PFSK-1 (cell line): ENCODE results near the gene COL8A1.

Experiments
- FOXP2 ChIP-seq: optimal IDR thresholded peaks from 2 replicates; pipeline ENCODE3; 2011; ENCODE audit warnings: borderline replicate concordance, control low read depth, inconsistent platforms; ENCODE audit not compliant: insufficient read depth; ENCODE audit errors: extremely low read length, extremely low read depth
- POLR2AphosphoS5 ChIP-seq: IDR thresholded peaks from 2 replicates; pipeline ENCODE4 v1.6.1; 2012; ENCODE audit warnings: low read depth, mild to moderate bottlenecking, control low read depth, low read length, moderate library complexity
- REST ChIP-seq, 2 experiments: IDR thresholded peaks; 2 replicates each; pipeline versions ENCODE4 v1.6.1 to v1.8.0; 2011 to 2012; ENCODE audit warnings: low read depth in 2 of 2, low read length in 2 of 2, control low read depth in 1 of 2, inconsistent platforms in 1 of 2, mild to moderate bottlenecking in 1 of 2, moderate library complexity in 1 of 2; ENCODE audit not compliant: insufficient read depth in 1 of 2
- SIN3A ChIP-seq: IDR thresholded peaks from 2 replicates; pipeline ENCODE4 v1.6.1; 2012; ENCODE audit warnings: mild to moderate bottlenecking, low read length, moderate library complexity, borderline replicate concordance; ENCODE audit not compliant: insufficient read depth
- TAF1 ChIP-seq: IDR thresholded peaks from 2 replicates; pipeline ENCODE4 v1.6.1; 2012; ENCODE audit warnings: low read length, control low read depth, borderline replicate concordance; ENCODE audit not compliant: insufficient read depth

COL8A1 gene

GRCh38 chr3:99659951-99660350 lies 21.6 kb downstream of the COL8A1 start:
- TF ChIP-seq POLR2AphosphoS5 (no peak), SIN3A (no peak), FOXP2 (no peak), REST (IDR thresholded peaks at IDR 0.05; ENCODE audit: insufficient read depth in 1 of 2, low read depth in 2 of 2, low read length in 2 of 2) (no peak), TAF1 (no peak)

- TF ChIP-seq REST (IDR thresholded peaks at IDR 0.05; ENCODE audit: insufficient read depth in 1 of 2, low read depth in 2 of 2, low read length in 2 of 2) (no peak), POLR2AphosphoS5 (no peak)
Measured at GRCh38 chr3:99662838-99663570, 24.6 kb downstream of the COL8A1 start.

- TF ChIP-seq POLR2AphosphoS5 (no peak), TAF1 (no peak), REST (IDR thresholded peaks at IDR 0.05; ENCODE audit: insufficient read depth in 1 of 2, low read depth in 2 of 2, low read length in 2 of 2) (no peak), FOXP2 (no peak), SIN3A (no peak)
Measured at GRCh38 chr3:99663977-99664376, 25.6 kb downstream of the COL8A1 start.

- TF ChIP-seq POLR2AphosphoS5, result no peak
- TF ChIP-seq FOXP2, result no peak
- no peak for TF ChIP-seq REST (IDR thresholded peaks at IDR 0.05; ENCODE audit: insufficient read depth in 1 of 2, low read depth in 2 of 2, low read length in 2 of 2)
Measured at GRCh38 chr3:99665017-99665416, 26.6 kb downstream of the COL8A1 start.

- TF ChIP-seq FOXP2, result no peak
- no peak for TF ChIP-seq SIN3A
- TF ChIP-seq REST (IDR thresholded peaks at IDR 0.05; ENCODE audit: insufficient read depth in 1 of 2, low read depth in 2 of 2, low read length in 2 of 2), result no peak
- no peak for TF ChIP-seq POLR2AphosphoS5
- no peak for TF ChIP-seq TAF1
Measured at GRCh38 chr3:99666201-99666600, 27.8 kb downstream of the COL8A1 start.
